ENCODE measurements around the gene MAPK11. TPM values are rescaled to one million over a fixed set of nuclear protein-coding genes. Genes with fewer than 3 reads are reported as not detected.

Gene MAPK11
- 1 to 10 TPM in 3 of 4 donors, under 1 TPM in 1; 0.65 to 8.1 (median 2.9) TPM for total RNA-seq

GRCh38 chr22:50269970-50270665, at the start of gene MAPK11:
Gene MAPK11, minus strand, starts transcription at chr22:50270380. Its CDS starts 88 bp downstream, at chr22:50270292.
- no peak for TF ChIP-seq POLR2A (IDR thresholded peaks at IDR 0.05)
- TF ChIP-seq CTCF (IDR thresholded peaks at IDR 0.05): no peak
- intact Hi-C loops (cut with DNase I; ENCODE audit: low total_unique reads): loop anchor here (10.0 kb wide), 1 partner anchor 55 kb away; the partner anchor contains the start of gene DENND6B
- no peak for DNase-seq (ENCODE audit: low spot score in 2 of 2)
- peak within 1 kb of the TSS; percentile 24 for H3K4me3 ChIP-seq (ENCODE audit: low read depth, poor library complexity, severe bottlenecking)
- WGBS, 2 donors: 0 to 2% methylated on average over 35 to 40 of the region's 92 CpGs

DNA sequence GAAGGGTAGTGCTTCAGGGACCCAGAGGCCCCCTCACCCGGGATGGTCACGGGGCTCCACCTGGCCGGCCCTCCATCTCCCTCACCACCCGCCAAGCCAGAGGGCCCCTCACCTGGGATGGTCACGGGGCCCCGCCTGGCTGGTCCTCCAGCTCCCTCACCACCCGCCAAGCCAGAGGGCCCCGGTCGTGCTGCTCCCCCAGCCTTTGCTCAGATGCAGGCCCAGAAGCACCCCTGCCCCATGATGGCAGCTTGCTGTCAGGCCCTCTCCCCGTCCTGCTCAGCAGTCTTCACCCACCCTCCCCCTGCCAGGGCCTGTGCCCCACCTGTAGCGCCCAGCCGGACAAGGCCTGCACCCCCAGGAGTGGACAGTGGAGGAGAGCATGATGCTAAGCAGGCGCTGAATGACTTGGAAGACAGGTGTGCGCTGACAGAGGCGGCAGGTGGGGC, 49.3 kb upstream of the MAPK11 start:
- no peak for DNase-seq (ENCODE audit: low spot score in 2 of 2)

GRCh38 chr22:50318698-50319411, 48.7 kb upstream of the MAPK11 start:
- intact Hi-C loops (cut with DNase I; ENCODE audit: low total_unique reads): no loop called here
- H3K4me3 ChIP-seq (ENCODE audit: low read depth, poor library complexity, severe bottlenecking): no peak overlapping the region
- no peak for TF ChIP-seq POLR2A (IDR thresholded peaks at IDR 0.05)
- TF ChIP-seq CTCF (IDR thresholded peaks at IDR 0.05): no peak
- DNase-seq (ENCODE audit: low spot score in 2 of 2): peak in 1 of 2 donors; percentile 86
- 85 to 87% methylated on average over 20 to 21 of the region's 21 CpGs for WGBS, 2 donors

More for the DNA sequence above, 49.3 kb upstream of the MAPK11 start:
- TF ChIP-seq POLR2A (IDR thresholded peaks at IDR 0.05) (no peak), CTCF (IDR thresholded peaks at IDR 0.05) (no peak)
- no peak overlapping the region for H3K4me3 ChIP-seq (ENCODE audit: low read depth, poor library complexity, severe bottlenecking)
- 90 to 95% methylated on average over 15 of the region's 15 CpGs for WGBS, 2 donors
- intact Hi-C loops (cut with DNase I; ENCODE audit: low total_unique reads): no loop called here

DNA sequence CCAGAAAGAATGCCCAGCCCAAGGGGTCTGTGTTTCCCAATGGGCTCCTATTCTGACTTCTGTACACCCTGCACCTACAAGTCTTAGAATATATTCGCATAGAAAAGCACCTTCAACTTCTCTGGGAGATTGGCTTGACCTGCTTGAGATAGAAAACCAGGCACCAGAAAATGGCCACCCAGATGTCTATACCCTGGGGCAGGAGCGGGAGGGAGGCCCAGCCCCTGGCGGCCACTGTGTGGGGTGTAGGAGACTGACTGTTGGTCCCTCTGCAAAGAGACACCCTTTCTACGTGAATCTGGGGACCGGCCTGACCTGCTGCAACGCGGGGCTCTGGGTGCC, 48.1 kb upstream of the MAPK11 start:
- no peak for DNase-seq (ENCODE audit: low spot score in 2 of 2)
- intact Hi-C loops (cut with DNase I; ENCODE audit: low total_unique reads): no loop called here
- no peak for TF ChIP-seq POLR2A (IDR thresholded peaks at IDR 0.05)
- no peak for TF ChIP-seq CTCF (IDR thresholded peaks at IDR 0.05)
- 77 to 84% methylated on average over 7 of the region's 7 CpGs for WGBS, 2 donors
- H3K4me3 ChIP-seq (ENCODE audit: low read depth, poor library complexity, severe bottlenecking): no peak overlapping the region

DNA sequence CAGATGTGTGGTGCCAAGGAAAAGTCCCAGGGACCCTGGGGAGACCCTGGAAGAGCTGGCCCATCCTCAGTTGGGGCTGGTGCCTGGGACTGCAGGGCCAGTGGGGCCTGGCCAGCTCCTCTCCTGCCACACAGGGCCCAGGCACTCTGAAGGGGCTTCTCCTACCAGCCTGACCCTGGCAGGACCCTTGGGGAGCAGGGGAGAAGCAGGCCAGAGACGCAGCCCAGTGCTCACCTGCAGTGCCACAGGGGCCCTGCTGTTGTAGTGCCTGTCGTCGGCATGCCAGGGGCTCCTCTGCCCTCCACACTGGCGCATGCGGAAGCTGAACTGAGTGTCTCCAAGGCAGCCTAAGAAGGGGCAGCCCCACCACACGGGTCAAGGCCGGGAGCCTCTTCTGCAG, 47.5 kb upstream of the MAPK11 start:
- no peak for DNase-seq (ENCODE audit: low spot score in 2 of 2)
- H3K4me3 ChIP-seq (ENCODE audit: low read depth, poor library complexity, severe bottlenecking): no peak overlapping the region
- intact Hi-C loops (cut with DNase I; ENCODE audit: low total_unique reads): no loop called here
- 92 to 97% methylated on average over 5 to 7 of the region's 7 CpGs for WGBS, 2 donors
- TF ChIP-seq POLR2A (IDR thresholded peaks at IDR 0.05) (no peak), CTCF (IDR thresholded peaks at IDR 0.05) (no peak)

All from lower leg skin (tissue), 4 donors.